ENCODE results near the gene MDFIC. TPM values are rescaled to one million over a fixed set of nuclear protein-coding genes. Genes with fewer than 3 reads are reported as not detected.

The MDFIC gene
- total RNA-seq, 1 experiment from 2014 or later, result 7.3 TPM

- ChIA-PET POLR2A (no interaction called here), CTCF (no interaction called here)
- no TSS peak for BruUV-seq (replicated peaks)
- no peak overlapping the region for H3K27ac ChIP-seq (ENCODE audit: low read length)
- DNase-seq (ENCODE audit: low read depth, low spot score), result no peak
- in situ Hi-C loops (cut with HindIII; ENCODE audit: low pct_unique_long_range_greater_than_20kb, low sequenced_read_pairs), result no loop called here
- no peak for ATAC-seq
- H3K27me3 ChIP-seq (ENCODE audit: control insufficient read depth, insufficient read depth, low read length), result no peaks in the 10 kb centered on the region
- TF ChIP-seq POLR2AphosphoS5 (IDR thresholded peaks at IDR 0.05; ENCODE audit: low read depth, low read length) (no peak), SIN3A (IDR thresholded peaks at IDR 0.05; ENCODE audit: borderline replicate concordance, insufficient read depth, low read depth, low read length) (no peak), TCF7L2 (IDR thresholded peaks at IDR 0.05; ENCODE audit: low read depth, low read length) (no peak)
- TF ChIP-seq, protein P1, sequence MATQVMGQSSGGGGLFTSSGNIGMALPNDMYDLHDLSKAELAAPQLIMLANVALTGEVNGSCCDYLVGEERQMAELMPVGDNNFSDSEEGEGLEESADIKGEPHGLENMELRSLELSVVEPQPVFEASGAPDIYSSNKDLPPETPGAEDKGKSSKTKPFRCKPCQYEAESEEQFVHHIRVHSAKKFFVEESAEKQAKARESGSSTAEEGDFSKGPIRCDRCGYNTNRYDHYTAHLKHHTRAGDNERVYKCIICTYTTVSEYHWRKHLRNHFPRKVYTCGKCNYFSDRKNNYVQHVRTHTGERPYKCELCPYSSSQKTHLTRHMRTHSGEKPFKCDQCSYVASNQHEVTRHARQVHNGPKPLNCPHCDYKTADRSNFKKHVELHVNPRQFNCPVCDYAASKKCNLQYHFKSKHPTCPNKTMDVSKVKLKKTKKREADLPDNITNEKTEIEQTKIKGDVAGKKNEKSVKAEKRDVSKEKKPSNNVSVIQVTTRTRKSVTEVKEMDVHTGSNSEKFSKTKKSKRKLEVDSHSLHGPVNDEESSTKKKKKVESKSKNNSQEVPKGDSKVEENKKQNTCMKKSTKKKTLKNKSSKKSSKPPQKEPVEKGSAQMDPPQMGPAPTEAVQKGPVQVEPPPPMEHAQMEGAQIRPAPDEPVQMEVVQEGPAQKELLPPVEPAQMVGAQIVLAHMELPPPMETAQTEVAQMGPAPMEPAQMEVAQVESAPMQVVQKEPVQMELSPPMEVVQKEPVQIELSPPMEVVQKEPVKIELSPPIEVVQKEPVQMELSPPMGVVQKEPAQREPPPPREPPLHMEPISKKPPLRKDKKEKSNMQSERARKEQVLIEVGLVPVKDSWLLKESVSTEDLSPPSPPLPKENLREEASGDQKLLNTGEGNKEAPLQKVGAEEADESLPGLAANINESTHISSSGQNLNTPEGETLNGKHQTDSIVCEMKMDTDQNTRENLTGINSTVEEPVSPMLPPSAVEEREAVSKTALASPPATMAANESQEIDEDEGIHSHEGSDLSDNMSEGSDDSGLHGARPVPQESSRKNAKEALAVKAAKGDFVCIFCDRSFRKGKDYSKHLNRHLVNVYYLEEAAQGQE (IDR thresholded peaks at IDR 0.05; ENCODE audit: insufficient read depth in 1 of 2, low read depth in 2 of 2, low read length in 1 of 2), result no peak
- TF ChIP-seq, protein P2, sequence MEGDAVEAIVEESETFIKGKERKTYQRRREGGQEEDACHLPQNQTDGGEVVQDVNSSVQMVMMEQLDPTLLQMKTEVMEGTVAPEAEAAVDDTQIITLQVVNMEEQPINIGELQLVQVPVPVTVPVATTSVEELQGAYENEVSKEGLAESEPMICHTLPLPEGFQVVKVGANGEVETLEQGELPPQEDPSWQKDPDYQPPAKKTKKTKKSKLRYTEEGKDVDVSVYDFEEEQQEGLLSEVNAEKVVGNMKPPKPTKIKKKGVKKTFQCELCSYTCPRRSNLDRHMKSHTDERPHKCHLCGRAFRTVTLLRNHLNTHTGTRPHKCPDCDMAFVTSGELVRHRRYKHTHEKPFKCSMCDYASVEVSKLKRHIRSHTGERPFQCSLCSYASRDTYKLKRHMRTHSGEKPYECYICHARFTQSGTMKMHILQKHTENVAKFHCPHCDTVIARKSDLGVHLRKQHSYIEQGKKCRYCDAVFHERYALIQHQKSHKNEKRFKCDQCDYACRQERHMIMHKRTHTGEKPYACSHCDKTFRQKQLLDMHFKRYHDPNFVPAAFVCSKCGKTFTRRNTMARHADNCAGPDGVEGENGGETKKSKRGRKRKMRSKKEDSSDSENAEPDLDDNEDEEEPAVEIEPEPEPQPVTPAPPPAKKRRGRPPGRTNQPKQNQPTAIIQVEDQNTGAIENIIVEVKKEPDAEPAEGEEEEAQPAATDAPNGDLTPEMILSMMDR (IDR thresholded peaks at IDR 0.05), result no peak
- H3K4me1 ChIP-seq (ENCODE audit: control insufficient read depth, insufficient read depth, low read length), result no peaks in the 10 kb centered on the region
- H3K4me3 ChIP-seq (ENCODE audit: low read depth in 2 of 2, low read length in 2 of 2), result no peak overlapping the region
- no peaks in the 10 kb centered on the region for H3K9me3 ChIP-seq (ENCODE audit: control insufficient read depth, insufficient read depth, low read depth, low read length)
- no peaks in the 10 kb centered on the region for H3K36me3 ChIP-seq (ENCODE audit: control insufficient read depth, insufficient read depth, low read length)
- intact Hi-C loops (cut with micrococcal nuclease; ENCODE audit: unreplicated experiment), result no loop called here
Measured at GRCh38 chr7:115024276-115024675, 102.4 kb downstream of the MDFIC start.

DNA sequence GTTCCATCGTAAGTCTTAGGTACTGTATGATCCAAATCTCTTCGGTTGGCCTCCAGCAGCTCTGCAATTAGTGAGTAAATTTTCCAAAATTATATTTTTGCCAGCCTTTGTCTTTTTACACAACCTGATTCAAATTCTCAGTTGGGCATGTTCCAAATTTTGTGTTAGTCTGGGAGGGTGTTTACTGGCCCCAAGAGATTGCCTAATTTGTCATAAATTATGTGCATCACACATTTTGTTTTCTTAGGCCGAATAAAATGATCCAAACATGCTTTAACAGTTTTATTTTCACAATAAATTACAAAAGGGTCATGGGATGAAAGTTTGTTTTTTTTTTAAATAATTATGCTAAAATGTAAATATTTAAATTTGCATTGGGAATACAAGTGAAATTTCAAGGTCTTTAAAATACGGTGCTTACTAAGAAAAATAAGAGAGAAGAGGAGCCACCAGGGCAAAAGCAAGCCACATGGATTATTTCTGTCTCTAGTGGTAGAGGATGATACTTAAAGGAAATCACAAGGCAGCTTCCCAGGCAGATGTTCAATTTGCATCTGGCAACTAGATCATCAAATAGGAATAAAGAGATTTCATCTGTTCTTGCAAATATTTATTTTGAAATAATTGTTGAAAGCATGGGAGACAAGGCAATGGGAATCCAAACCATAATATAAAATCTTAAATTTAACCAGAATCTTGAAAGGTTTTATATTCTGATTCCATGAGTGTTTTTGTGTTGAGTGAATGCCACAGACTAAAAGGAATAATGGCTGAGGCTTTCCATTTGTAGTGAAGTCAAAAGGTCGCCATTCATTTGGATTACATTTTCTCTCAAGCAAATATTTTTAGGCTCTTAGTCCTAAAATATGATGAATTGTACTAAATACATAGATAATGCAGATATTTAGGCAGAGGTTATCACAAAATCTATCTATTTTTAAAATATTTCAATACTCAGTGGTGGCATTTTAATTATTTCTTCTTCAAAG is 111.1 kb downstream of the MDFIC start:
- TF ChIP-seq POLR2AphosphoS5 (IDR thresholded peaks at IDR 0.05; ENCODE audit: low read depth, low read length) (no peak), TCF7L2 (IDR thresholded peaks at IDR 0.05; ENCODE audit: low read depth, low read length) (no peak), SIN3A (IDR thresholded peaks at IDR 0.05; ENCODE audit: borderline replicate concordance, insufficient read depth, low read depth, low read length) (no peak)
- TF ChIP-seq, protein P1 (IDR thresholded peaks at IDR 0.05; ENCODE audit: insufficient read depth in 1 of 2, low read depth in 2 of 2, low read length in 1 of 2), result no peak
- TF ChIP-seq, protein P2 (IDR thresholded peaks at IDR 0.05), result no peak
- no peaks in the 10 kb centered on the region for H3K36me3 ChIP-seq (ENCODE audit: control insufficient read depth, insufficient read depth, low read length)
- no peaks in the 10 kb centered on the region for H3K27me3 ChIP-seq (ENCODE audit: control insufficient read depth, insufficient read depth, low read length)
- POLR2A ChIA-PET, result no interaction called here
- BruUV-seq (replicated peaks), result no TSS peak
- H3K9me3 ChIP-seq (ENCODE audit: control insufficient read depth, insufficient read depth, low read depth, low read length), result no peaks in the 10 kb centered on the region
- intact Hi-C loops (cut with micrococcal nuclease; ENCODE audit: unreplicated experiment) (no loop called here), in situ Hi-C loops (cut with HindIII; ENCODE audit: low pct_unique_long_range_greater_than_20kb, low sequenced_read_pairs) (no loop called here)
- DNase-seq (ENCODE audit: low read depth, low spot score) (no peak), ATAC-seq (no peak)
- H3K4me3 ChIP-seq (ENCODE audit: low read depth in 2 of 2, low read length in 2 of 2), result no peak overlapping the region
- CTCF ChIA-PET, result no interaction called here
- no peak overlapping the region for H3K27ac ChIP-seq (ENCODE audit: low read length)
- H3K4me1 ChIP-seq (ENCODE audit: control insufficient read depth, insufficient read depth, low read length), result no peaks in the 10 kb centered on the region
